Smooth muscle cell of the brain vasculature (primary cell): ENCODE results near the gene MED16.

Source experiments
- DNase-seq: peaks from one replicate; pipeline ENCODE4 v3.0.0-alpha.2; 2012; ENCODE audit warnings: low read depth, low spot score

The MED16 gene, protein sequence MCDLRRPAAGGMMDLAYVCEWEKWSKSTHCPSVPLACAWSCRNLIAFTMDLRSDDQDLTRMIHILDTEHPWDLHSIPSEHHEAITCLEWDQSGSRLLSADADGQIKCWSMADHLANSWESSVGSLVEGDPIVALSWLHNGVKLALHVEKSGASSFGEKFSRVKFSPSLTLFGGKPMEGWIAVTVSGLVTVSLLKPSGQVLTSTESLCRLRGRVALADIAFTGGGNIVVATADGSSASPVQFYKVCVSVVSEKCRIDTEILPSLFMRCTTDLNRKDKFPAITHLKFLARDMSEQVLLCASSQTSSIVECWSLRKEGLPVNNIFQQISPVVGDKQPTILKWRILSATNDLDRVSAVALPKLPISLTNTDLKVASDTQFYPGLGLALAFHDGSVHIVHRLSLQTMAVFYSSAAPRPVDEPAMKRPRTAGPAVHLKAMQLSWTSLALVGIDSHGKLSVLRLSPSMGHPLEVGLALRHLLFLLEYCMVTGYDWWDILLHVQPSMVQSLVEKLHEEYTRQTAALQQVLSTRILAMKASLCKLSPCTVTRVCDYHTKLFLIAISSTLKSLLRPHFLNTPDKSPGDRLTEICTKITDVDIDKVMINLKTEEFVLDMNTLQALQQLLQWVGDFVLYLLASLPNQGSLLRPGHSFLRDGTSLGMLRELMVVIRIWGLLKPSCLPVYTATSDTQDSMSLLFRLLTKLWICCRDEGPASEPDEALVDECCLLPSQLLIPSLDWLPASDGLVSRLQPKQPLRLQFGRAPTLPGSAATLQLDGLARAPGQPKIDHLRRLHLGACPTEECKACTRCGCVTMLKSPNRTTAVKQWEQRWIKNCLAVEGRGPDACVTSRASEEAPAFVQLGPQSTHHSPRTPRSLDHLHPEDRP

DNA sequence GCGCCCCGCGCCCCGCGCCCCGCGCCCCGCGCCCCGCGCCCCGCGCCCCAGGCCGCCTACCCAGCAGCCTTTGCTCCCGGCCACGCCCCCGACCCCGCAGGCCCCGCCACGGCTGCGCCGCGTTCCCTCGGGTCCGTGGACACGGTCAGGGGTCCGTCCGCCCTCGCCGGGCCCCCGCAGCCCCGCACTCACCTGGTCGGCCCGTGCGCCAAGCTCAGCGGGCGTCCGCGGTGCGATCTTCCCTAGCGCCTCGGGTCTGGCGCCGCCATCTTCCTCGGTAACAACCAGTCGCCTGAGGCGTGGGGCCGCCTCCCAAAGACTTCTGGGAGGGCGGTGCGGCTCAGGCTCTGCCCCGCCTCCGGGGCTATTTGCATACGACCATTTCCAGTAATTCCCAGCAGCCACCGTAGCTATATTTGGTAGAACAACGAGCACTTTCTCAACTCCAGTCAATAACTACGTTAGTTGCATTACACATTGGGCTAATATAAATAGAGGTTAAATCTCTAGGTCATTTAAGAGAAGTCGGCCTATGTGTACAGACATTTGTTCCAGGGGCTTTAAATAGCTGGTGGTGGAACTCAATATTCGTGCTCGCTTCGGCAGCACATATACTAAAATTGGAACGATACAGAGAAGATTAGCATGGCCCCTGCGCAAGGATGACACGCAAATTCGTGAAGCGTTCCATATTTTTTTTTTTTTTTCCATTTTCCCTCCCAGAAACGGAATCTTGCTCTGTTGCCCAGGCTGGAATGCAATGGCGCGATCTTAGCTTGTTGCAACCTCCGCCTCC is at the start of gene MED16, which contains the start of gene RNU6-9:
Gene MED16, minus strand, starts transcription at position 294 of the 796 bp plus-strand sequence. CDS start 2,056 bp downstream, outside the sequence.
Gene RNU6-9, plus strand, starts transcription at position 591 of the 796 bp plus-strand sequence.
- peak; percentile 90 for DNase-seq

DNA sequence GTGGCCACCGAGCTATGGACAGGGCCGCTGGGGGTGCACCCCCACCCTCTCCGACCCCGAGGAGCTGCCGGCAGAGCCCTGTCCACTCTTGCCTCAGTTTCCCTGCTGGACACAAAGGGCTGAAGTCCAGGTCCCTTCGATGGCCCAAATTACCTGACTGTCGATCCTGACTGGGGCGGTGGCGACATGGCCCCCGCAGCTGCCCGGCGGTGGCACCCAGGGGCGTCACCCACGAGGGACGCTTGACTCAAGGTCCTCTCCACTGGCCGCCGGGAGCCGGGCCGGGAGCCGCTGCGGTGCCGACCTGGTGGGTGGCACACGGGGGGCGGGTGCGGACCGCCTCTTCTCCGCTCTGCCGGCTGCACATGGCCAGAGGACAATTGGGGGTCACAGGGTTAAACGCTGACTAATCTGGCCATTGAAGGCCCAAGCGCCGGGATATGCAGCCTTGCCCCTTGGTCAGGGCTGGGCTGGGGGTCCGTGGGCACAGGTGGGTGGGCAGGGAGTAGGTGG is 49.2 kb upstream of the MED16 start:
- no peak for DNase-seq

DNA sequence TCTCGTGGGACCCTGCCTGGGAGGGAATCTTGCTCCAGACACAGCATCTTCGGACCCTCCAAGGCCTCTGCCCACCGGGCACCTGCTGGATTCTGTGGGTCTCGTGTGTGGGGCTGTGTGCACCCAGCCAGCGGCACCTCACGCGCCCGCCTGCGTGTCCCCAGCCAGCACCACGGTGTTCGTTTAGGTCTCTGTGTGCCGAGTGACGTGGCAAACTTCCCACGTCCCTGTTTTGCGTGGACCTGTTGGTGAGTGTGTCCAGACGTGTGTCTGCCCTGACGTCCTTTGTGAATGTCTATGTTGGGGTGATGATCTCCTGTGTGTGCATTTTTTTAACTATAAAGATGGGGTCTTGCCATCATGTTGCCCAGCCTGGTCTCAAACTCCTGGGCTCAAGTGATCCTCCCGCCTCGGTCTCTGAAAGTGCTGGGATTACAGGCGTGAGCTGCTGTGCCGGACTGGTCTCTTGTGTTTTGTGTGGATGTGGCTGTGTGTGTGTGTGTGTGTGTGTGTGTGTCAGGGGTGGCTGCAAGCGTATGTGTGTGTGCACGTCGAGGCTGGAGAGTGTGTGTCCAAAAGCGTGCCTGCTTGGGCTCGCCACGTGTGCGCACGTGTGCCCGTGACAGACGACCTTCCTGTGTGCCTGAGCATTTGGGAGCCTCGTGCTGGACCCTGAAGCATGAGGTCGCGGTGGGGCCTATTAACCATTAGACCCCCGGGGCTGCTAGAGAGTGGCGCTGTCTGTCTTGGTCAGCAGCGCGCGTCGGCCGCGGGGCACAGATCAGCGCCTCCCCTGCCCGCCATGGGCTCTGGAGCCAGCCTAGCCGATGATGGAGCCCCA is 48.5 kb upstream of the MED16 start:
- DNase-seq, result no peak

DNA sequence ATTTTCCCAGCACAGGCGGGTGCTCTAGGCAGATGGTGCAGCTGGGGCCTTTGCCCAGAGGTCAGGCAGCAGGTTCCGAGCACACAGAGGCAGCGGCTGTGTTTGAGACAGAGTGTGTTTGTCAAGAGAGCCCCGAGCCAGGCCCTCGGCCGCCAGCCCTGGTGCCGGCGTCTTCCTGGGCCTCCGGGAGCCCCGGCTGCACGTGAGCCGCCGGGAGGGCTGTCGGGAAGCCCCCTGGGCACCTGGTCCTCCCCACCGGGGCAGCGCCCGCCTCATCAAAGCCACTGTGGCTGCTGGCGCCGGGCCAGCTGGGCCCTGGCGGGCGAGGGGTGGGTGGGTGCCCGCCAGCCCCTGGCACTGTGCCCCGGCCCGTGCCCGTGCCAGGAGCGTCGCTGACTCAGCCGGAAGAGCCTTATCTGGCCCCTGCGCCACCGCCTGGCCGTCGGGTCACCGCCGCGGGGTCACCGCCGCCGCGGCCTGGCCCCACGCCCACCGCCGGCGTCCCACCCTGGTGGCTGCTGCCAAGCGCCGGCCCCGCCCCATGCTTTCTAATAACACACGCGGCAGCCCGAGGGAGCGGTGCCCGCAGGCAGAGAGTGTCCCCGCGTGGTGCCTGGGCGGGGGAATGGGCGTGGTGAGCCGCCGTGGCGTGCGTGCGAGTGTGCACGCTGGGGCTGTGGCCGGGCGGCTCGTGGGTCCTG is 47.8 kb upstream of the MED16 start:
- DNase-seq, result no peak

DNA sequence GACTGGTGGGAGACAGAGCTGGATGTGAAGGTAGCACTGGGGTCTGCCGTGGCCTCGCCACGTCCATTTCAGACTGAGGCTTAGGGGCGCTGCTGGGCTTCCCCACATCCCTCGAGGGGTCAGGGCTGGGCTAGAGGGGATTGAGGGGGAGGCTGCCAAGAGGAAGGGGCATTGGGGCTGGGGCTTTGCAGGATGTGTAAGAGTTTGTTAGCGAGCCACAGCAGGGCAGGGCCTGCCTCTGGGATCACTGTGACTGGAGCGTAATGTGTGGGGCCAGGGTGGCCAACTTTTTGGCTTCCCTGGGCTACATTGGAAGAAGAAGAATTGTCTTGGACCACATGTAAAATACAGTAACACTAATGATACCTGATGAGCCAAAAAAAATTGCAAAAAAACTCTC is 46.9 kb upstream of the MED16 start:
- DNase-seq, result no peak

DNA sequence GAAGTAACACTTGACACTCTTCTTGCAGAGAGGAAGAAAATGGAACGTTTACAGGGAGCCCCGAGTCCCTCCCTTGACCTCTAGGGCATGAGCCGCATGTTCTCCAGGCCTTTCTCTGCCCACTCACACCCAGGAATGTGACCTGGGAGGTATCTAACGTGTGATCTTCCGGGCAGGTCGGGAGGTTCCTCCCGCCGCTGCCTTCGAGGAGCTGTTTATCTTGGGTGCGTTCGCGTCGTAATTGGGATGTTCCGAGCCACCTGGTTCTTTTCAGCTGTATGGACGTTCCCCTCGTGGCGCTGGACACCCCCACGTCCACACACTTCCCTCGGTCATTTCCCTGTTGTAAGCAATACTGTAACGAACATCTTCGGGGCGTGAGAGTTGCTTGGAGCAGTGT is 46.5 kb upstream of the MED16 start:
- no peak for DNase-seq

DNA sequence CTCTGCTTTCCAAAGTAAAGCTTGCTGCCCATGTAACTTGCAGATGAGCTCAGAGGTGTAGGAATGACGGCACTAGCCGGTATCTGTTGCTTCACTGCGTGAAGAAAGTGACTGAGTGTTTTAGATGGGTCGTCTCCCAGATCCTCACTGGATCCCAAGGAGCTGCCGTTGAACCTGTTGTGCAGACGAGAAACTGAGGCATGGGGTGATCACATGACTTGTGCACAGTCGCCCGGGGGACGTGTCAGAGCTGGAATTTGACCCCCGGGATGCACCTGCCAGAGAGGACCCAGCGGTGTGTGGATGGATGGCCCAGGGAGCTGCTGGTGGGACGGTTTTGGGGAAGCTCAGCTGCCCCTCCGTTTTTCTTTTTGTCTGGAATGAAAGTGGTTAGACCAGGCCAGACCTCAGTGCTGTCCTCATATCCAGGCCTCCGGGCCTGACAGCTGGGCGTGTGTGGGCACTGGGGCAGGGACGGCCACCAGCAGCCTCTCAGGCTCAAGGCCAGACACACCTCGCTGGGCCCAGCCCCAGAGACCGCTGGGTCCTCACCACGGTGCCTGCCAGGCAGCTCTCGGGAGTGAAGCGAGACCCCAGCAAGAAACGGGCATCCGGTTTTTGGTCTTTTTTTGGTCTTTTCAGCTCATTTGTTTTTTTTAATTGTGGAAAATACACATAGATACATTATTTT is 45.4 kb upstream of the MED16 start:
- DNase-seq, result no peak

DNA sequence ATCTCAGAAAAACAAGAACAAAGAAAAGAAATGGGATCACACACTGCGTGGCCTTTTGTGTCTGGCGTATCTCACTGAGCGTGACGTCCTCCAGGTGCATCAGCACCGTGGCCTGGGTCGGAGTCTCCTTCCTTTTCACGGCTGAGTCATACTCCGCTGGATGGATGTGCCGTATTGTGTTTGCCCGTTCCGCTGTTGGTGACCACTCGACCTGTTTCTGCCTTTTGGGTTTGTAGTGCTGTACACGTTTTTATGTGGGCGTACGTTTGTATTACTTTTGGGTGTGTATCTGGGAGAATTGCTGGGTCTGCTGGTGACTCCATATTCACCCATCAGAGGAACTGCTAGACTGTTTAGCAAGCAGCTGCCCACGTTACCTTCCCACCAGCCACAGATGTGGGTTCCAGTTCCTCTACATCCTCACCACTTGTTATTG is 44.3 kb upstream of the MED16 start:
- no peak for DNase-seq

DNA sequence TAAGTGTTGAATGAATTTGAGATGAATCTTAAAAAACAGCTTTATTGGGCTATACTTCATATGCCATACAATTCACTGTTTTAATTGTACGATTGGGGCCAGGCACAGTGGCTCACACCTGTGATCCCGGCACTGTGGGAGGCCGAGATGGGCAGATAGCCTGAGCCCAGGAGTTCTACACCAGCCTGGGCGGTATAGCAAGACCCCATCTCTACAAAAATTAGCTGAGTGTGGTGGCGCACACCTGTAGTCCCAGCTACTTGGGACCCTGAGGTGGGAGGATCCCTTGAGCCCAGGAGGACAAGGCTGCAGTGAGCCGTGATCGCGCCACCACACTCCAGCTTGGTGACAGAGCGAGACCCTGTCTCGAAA is 43.2 kb upstream of the MED16 start:
- no peak for DNase-seq

DNA sequence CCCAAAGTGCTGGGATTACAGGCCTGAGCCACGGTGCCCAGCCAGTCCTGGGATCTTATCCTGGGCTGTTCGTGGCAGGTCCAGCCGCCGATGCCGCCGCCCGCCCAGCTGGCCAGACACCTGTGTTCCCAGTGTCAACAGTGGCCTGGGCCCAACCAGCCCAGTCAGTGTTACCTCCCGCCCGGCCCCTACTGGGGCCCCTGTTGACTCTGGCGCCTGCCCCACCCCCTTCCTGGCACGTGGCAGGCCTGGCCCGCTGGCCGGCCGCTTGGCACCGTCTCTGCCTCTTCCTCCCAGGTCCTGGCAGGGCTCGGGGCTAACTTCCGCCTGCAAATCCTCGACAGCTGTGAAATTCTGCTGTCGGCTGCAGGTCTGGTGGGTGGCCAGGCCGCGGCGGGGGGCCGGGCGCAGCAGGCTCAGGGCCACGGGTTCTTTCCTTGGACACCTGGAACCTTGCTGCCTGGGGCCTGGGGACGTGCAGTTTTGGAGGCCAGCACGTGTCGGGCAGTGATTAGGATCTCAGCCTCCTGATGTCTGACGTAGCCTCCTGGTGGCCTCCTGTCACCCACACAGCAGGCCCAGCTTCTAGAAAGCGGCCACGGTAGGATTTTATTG is 42.0 kb upstream of the MED16 start:
- DNase-seq, result no peak

DNA sequence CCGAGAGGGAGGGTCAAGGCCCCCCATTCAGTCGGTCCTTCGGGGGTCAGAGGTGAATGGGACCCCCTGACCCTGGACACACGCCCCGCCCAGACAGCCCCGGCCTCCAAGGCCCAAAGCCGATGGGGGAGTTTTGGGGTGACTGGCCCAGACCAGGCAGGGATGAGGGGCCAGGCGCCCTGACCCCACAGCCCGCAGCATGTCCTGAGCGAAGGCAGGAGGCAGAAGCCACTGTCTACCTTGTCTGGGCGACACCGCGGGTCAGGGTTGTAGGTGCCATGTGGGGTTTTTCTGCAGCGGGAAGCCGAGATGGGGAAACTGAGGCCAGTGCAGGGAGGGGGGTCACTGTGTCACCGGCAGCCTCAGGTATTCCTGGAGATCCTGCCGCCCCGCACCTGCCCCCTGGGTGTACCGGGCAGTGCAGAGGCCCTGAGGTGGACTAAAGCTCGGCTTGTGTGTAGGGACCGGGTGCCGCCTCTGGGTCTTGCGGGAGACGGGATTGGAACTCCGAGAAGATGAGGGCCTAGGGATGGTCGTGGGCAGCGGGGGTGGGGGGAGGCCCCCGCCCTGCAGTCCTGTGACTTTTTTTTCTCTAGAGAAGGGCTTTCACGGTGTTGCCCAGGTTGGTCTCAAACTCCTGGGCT is 41.3 kb upstream of the MED16 start:
- DNase-seq, result no peak

DNA sequence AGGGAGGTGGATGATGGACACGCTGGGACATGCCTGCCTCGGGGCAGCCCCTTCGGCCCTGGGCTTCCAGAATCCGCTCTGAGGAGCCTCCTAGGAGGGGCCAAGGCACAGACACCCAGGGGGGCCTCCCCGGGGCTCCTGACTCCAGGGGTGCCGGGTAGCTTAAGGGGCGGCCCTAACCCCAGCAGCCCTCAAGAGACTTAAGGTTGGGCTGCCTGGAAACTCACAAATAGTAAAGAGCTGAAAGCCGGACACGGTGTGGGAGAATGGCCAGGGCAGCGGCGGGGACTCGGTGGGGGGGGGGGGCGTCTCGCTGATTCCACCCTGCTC is 40.5 kb upstream of the MED16 start:
- DNase-seq, result no peak

DNA sequence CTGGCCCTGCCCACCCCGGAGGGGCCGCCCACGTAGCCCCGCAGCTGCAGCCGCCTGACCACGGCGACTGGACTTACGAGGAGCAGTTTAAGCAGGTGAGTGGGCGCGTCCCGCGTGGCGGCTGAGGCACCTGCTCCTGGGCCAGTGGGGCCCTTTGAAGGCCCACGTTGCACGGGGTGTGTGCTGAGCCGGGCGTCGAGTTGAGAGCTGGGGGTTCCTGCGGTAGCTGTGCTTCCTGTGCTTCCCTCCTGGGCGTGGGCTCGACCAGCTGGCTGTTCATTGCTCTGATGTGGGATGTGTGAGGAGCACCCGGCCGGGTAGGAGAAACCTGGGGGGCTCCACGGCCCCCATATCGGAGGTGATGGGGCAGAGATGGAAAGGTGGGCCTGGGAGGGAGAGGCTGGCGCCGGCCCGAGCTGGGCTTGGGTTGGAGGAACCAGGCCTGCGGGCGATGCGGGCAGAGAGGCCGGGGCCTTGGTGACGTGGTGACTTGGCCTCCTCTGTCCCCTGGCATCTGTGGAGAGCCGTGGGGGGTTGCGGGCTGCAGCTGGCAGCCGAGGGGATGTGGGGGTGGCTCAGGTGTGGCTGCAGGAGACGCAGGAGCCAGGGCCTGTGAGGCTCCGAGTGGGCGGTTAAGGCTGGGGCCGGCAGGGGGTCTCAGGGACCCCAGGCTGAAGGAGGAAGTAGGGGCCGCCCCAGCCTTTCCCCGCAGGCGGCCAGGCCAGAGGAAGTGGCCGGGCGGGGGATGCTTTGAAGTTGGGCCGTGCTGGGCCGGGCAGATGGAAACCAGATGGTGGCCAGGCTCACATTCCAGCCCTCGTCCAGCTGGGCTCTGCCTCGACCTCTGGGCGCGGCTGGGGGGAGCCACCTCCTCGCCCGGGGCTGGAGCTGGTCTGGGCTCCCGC is 39.9 kb upstream of the MED16 start:
- peak; percentile 90 for DNase-seq

DNA sequence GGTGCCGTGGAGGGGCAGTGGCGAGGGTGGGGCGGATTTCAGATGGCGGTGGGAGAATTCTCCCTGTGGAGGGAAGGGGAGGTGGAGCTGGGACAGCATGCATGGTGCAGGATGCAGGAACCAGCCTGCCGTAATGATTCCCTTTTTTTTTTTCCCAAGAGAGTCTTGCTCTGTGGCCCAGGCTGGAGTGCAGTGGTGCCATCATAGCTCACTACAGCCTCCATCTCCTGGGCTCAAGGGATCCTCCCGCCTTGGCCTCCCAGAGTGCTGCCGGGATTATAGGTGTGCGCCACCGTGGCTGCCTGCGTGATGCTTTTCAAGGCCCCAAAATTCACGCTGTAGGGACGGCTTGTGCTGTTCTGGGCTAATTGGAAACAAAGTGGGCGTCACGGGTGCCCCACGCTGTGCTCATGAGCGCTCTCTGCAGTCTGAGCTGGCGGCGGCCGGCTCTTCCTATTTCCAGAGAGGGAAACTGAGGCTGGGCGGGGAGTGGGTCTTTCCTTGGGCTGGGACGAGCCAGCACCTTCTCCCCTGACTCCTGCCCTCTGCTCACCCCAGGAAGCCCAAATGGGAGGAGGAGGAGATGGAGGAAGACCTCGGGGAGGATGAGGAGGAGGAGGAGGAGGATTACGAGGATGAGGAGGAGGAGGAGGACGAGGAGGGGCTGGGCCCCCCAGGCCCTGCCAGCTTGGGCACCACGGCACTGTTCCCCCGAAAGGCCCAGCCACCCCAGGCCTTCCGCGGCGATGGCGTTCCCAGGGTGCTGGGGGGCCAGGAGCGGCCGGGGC is 39.1 kb upstream of the MED16 start:
- no peak for DNase-seq

DNA sequence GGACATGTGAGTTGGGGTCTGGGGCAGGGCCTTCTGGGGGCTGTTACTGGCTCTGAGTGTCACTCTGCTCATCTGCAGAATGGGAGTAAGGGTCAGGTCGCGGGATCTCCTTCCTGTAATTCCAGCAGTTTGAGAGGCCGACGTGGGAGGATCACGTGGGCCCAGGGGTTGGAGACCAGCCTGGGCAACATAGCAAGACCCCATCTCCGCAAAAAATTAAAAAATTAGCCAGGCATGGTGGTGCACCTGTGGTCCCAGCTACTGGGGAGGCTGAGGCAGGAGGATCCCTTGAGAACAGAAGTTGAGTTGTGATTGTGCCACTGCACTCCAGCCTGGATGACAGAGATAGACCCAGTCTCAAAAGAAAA is 36.9 kb upstream of the MED16 start:
- no peak for DNase-seq

DNA sequence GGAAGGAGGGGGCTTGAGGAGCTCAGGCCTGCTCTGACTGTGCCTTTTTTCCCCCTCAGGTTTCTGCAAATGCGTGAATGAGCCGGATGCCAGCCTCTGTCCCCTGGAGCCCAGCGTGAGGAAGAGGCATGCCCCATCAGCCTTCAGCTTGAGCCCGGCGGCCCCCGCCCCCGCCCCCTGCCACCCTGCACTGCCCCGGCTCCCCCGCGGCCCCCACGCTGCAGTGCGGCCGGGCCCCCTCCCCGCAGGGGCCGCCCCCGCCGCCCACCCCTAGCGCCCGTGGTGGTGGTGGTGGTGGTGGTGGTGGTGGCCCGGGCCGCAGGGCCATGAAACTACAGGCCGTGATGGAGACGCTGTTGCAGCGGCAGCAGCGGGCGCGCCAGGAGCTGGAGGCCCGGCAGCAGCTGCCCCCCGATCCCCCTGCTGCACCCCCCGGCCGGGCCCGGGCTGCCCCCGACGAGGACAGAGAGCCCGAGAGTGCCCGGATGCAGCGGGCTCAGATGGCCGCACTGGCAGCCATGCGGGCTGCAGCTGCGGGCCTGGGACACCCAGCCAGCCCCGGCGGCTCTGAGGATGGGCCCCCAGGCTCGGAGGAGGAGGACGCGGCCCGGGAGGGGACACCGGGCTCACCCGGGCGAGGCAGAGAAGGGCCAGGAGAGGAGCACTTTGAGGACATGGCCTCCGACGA is 36.4 kb upstream of the MED16 start:
- no peak for DNase-seq
